Measurements from ENCODE around the gene APOBEC3H. TPM values are rescaled to one million over a fixed set of nuclear protein-coding genes. Genes with fewer than 3 reads are reported as not detected.

Gene APOBEC3H
- total and polyA plus RNA-seq, 4 donors = 0.57 to 1.2 TPM; not detected in 2

GRCh38 chr22:39109361-39109760 is 12.3 kb downstream of the APOBEC3H start:
- H3K36me3 ChIP-seq (ENCODE audit: control insufficient read depth in 4 of 4, insufficient read depth in 4 of 4, low read length in 4 of 4) = no peaks in the 10 kb centered on the region
- no peaks in the 10 kb centered on the region for H3K4me1 ChIP-seq (ENCODE audit: control insufficient read depth in 5 of 5, insufficient read depth in 5 of 5, low read length in 5 of 5)
- no peak overlapping the region for H3K27ac ChIP-seq (ENCODE audit: low read depth in 1 of 2, low read length in 1 of 2)
- H3K9me3 ChIP-seq (ENCODE audit: control insufficient read depth in 4 of 4, insufficient read depth in 3 of 4, low read length in 3 of 4) = no peaks in the 10 kb centered on the region
- WGBS, 2 donors = 44 to 66% methylated on average over 9 of the region's 9 CpGs
- peaks cover 0 to 11% (median 8%) of the 10 kb centered on the region in 3 donors for H3K27me3 ChIP-seq (ENCODE audit: control insufficient read depth in 3 of 3, insufficient read depth in 3 of 3, low read length in 2 of 3)
- no peak overlapping the region for H3K4me3 ChIP-seq
- H3K9ac ChIP-seq (ENCODE audit: insufficient read depth in 1 of 2, low read length in 2 of 2) = no peak overlapping the region
- no peak for DNase-seq
- ATAC-seq (ENCODE audit: insufficient read depth, low FRiP score) = no peak
- TF ChIP-seq CTCF (IDR thresholded peaks at IDR 0.05; ENCODE audit: control extremely low read depth, extremely low read depth) = no peak

GRCh38 chr22:39110631-39111561 is 13.9 kb downstream of the APOBEC3H start:
- no peak overlapping the region for H3K27ac ChIP-seq (ENCODE audit: low read depth in 1 of 2, low read length in 1 of 2)
- WGBS, 2 donors = 62 to 68% methylated on average over 15 of the region's 15 CpGs
- H3K4me1 ChIP-seq (ENCODE audit: control insufficient read depth in 5 of 5, insufficient read depth in 5 of 5, low read length in 5 of 5) = no peaks in the 10 kb centered on the region
- DNase-seq = no peak
- no peaks in the 10 kb centered on the region for H3K9me3 ChIP-seq (ENCODE audit: control insufficient read depth in 4 of 4, insufficient read depth in 3 of 4, low read length in 3 of 4)
- H3K4me3 ChIP-seq = no peak overlapping the region
- TF ChIP-seq CTCF (IDR thresholded peaks at IDR 0.05; ENCODE audit: control extremely low read depth, extremely low read depth) = no peak
- H3K27me3 ChIP-seq (ENCODE audit: control insufficient read depth in 3 of 3, insufficient read depth in 3 of 3, low read length in 2 of 3) = peaks cover 0 to 24% (median 21%) of the 10 kb centered on the region in 3 donors
- H3K9ac ChIP-seq (ENCODE audit: insufficient read depth in 1 of 2, low read length in 2 of 2) = no peak overlapping the region
- no peak for ATAC-seq (ENCODE audit: insufficient read depth, low FRiP score)
- H3K36me3 ChIP-seq (ENCODE audit: control insufficient read depth in 4 of 4, insufficient read depth in 4 of 4, low read length in 4 of 4) = no peaks in the 10 kb centered on the region

GRCh38 chr22:39114112-39114511 is 17.1 kb downstream of the APOBEC3H start:
- TF ChIP-seq CTCF (IDR thresholded peaks at IDR 0.05; ENCODE audit: control extremely low read depth, extremely low read depth) = no peak
- Histone ChIP-seq H3K27ac (ENCODE audit: low read depth in 1 of 2, low read length in 1 of 2) (no peak overlapping the region), H3K36me3 (ENCODE audit: control insufficient read depth in 4 of 4, insufficient read depth in 4 of 4, low read length in 4 of 4) (no peaks in the 10 kb centered on the region), H3K9me3 (ENCODE audit: control insufficient read depth in 4 of 4, insufficient read depth in 3 of 4, low read length in 3 of 4) (no peaks in the 10 kb centered on the region), H3K4me3 (no peak overlapping the region), H3K4me1 (ENCODE audit: control insufficient read depth in 5 of 5, insufficient read depth in 5 of 5, low read length in 5 of 5) (no peaks in the 10 kb centered on the region), H3K27me3 (ENCODE audit: control insufficient read depth in 3 of 3, insufficient read depth in 3 of 3, low read length in 2 of 3) (peaks cover 0 to 31% (median 25%) of the 10 kb centered on the region in 3 donors), H3K9ac (ENCODE audit: insufficient read depth in 1 of 2, low read length in 2 of 2) (no peak overlapping the region)
- WGBS, 2 donors = 37 to 57% methylated on average over 6 of the region's 6 CpGs
- DNase-seq (no peak), ATAC-seq (ENCODE audit: insufficient read depth, low FRiP score) (no peak)
